Measurements from ENCODE around the gene ARHGEF2.

Gene ARHGEF2

GRCh38 chr1:155969377-155969791, 9.0 kb downstream of the ARHGEF2 start:
- DNase-seq: no peak

- DNase-seq: no peak
Observed at GRCh38 chr1:155968670-155969069, 9.7 kb downstream of the ARHGEF2 start.

GRCh38 chr1:155968051-155968400, 10.3 kb downstream of the ARHGEF2 start:
- DNase-seq: no peak

GRCh38 chr1:155967341-155968050, 10.9 kb downstream of the ARHGEF2 start:
- DNase-seq: no peak

- no peak for DNase-seq
Observed at GRCh38 chr1:155966750-155967149, 11.6 kb downstream of the ARHGEF2 start.

- no peak for DNase-seq
Observed at GRCh38 chr1:155966135-155966534, 12.2 kb downstream of the ARHGEF2 start.

GRCh38 chr1:155964193-155964592, 14.2 kb downstream of the ARHGEF2 start:
- no peak for DNase-seq

GRCh38 chr1:155962599-155963211, 15.6 kb downstream of the ARHGEF2 start:
- no peak for DNase-seq

GRCh38 chr1:155961937-155962336, 16.4 kb downstream of the ARHGEF2 start:
- no peak for DNase-seq

- no peak for DNase-seq
Observed at GRCh38 chr1:155960081-155960745, 18.1 kb downstream of the ARHGEF2 start.

- DNase-seq: no peak
Observed at GRCh38 chr1:155957411-155957915, 20.9 kb downstream of the ARHGEF2 start.

- DNase-seq: no peak
Observed at GRCh38 chr1:155954645-155955044, 23.7 kb downstream of the ARHGEF2 start.

GRCh38 chr1:155952505-155952890, 25.8 kb downstream of the ARHGEF2 start:
- DNase-seq: no peak

GRCh38 chr1:155951753-155952504, 26.4 kb downstream of the ARHGEF2 start:
- DNase-seq: no peak

- DNase-seq: no peak
Observed at GRCh38 chr1:155950829-155951228, 27.5 kb downstream of the ARHGEF2 start.

- no peak for DNase-seq
Observed at GRCh38 chr1:155947741-155948140, 30.6 kb downstream of the ARHGEF2 start.

- DNase-seq: no peak
Observed at GRCh38 chr1:155947292-155947691, 31.1 kb downstream of the ARHGEF2 start.

GRCh38 chr1:155946633-155947219, 31.6 kb downstream of the ARHGEF2 start:
- DNase-seq: no peak

GRCh38 chr1:155944444-155944799, 33.9 kb downstream of the ARHGEF2 start:
- DNase-seq: no peak

- DNase-seq: no peak
Observed at GRCh38 chr1:155942578-155943141, 35.7 kb downstream of the ARHGEF2 start.

- DNase-seq: no peak
Observed at GRCh38 chr1:155941845-155942531, 36.4 kb downstream of the ARHGEF2 start.
